HG02759 (cell line): ENCODE data around the gene SLC25A3.
"Not testable (repeated sequence)": the region's sequence is repeated elsewhere in the genome, so short reads cannot be mapped to it uniquely, and the experiment has no call there.

Source experiments
- ATAC-seq: cut with Tn5 transposase; IDR thresholded peaks from one replicate; pipeline ENCODE4 v1.9.1; 2021; ENCODE audit warnings: mild to moderate bottlenecking, moderate library complexity; ENCODE audit not compliant: unreplicated experiment

Gene SLC25A3

GRCh38 chr12:98594050-98594835 lies 757 bp downstream of the SLC25A3 start:
- peak; percentile 2 for ATAC-seq

DNA sequence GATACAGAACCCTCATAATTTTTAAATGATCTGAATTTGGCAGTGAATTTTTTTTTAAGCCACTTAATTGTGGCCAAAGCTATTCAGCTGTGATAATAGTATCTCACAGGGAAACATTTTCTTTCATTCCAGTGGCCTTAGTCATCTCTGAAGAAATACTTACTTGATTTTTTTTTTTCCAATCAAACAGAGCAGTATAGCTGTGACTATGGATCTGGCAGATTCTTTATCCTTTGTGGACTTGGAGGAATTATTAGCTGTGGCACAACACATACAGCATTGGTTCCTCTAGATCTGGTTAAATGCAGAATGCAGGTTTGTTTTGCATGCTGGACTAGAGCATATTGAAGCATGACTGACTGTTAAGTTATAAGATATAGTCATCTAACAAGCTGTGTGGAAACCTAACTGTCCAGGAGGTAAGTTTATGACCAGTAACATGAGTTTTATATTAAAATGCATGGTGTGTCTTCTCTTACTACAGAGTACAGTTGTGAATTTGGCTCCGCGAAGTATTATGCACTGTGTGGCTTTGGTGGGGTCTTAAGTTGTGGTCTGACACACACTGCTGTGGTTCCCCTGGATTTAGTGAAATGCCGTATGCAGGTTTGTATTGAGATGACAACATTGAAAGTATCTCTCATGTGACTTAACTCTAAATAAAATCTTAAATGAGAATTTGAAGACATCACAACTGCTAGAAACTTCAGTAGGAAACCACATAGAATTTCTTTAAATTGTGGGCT lies 1.9 kb downstream of the SLC25A3 start:
- no peak for ATAC-seq

DNA sequence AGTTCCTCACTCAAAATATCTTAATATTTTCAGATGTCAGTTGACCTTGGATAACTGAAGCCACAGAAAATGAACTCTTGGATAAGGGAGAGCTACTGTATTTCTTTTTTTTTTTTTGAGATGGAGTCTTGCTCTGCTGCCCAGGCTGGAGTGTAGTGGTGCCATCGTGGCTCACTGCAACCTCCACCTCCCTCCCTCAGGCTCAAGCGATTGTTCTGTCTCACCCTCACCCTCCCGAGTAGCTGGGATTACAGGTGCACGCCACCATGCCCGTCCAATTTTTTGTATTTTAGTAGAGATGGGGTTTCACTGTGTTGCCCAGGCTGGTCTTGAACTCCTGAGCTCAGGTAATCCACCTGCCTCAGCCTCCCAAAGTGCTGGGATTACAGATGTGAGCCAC lies 3.8 kb downstream of the SLC25A3 start:
- ATAC-seq: not testable (repeated sequence)

GRCh38 chr12:98601924-98602323 lies 8.4 kb downstream of the SLC25A3 start:
- no peak for ATAC-seq

DNA sequence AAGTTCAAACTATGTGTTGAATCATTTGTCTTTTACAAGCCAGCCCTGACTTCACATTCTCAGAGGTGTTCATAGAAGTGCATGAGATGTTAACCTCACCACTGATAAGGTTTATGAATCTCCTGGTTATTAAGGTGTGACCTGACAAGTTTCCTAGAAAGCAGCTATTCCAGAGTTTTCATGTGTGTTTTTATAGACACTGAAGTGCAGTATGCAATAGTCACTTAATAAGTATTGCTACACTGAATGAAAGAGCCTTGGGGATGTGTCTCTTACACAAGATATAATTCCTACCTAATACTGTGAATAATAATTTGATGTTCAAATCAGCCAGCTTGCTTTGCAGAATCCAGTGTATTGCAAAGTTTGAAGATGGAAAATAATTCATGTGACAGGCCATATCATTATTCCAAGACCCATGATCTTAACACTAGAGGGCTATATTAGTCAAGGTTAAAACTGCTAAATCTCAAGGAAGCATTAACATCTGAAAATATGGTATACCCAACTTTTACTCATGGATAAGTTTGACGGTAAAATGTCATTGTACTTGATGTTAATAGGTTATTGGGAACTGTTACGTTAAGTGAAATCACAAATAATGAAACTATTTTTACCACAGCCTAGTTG lies 13.0 kb downstream of the SLC25A3 start:
- no peak for ATAC-seq

- no peak for ATAC-seq
Measured at GRCh38 chr12:98610596-98610995, 17.1 kb downstream of the SLC25A3 start.

GRCh38 chr12:98612696-98613334 lies 19.3 kb downstream of the SLC25A3 start:
- ATAC-seq: peak; percentile 93

DNA sequence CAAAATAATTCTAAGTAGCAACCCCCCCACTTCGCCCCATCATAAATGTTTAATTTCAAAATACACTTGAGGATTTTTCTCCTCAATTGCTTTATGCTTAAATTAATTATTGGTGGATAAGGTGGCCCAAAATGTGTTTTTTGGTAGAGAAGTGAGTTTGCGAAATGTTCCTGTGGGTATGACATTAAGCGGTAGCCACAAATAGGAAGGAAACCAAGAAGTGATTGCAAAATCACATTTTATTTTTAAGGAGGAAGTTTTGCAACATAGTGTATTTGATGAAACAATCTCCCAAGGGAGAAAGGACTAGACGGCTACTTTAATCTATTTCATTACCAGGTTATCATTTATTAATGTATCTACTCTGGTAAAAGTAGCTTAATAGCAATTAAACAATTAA lies 25.5 kb downstream of the SLC25A3 start:
- no peak for ATAC-seq

GRCh38 chr12:98635657-98636323 lies 42.3 kb downstream of the SLC25A3 start:
- ATAC-seq: peak; percentile 84

DNA sequence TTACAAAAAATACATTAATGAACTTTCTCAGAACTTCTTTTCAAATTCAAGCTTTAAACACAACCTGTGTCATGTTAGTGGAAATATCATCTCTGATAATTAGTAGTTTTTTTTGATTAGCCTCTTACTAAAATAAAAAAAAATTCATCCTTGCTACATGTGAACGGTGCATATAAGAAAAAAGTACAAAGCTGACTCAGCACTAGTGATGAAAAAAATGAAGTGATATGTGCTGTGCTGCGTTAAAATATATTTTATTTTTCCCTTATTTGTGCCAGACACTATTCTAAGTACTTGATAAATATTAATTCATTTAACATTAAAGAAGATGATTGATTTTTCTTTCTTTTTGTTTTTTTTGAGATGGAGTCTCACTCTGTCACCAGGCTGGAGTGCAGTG lies 43.6 kb downstream of the SLC25A3 start:
- no peak for ATAC-seq

DNA sequence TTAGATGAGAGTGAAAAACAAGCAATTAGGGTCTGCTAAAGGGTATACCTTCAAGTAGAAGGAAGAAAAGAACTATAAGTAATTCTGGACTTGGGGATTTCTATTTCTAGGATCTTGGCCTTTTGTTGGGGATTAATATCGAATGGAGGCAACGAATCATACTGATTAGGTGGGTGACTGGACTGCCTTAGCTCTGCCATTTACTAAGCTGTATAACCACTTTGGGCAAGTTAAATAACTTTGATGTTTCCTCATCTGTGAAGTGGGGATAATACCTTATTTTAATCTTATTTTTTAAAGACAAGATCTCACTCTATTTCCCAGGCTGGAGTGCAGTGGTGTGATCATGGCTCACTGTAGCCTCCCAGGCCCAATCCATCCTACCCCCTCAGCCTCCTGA lies 44.5 kb downstream of the SLC25A3 start:
- ATAC-seq: no peak

- no peak for ATAC-seq
Measured at GRCh38 chr12:98639491-98639890, 46.0 kb downstream of the SLC25A3 start.

GRCh38 chr12:98642801-98643200 lies 49.3 kb downstream of the SLC25A3 start:
- ATAC-seq: not testable (repeated sequence)

DNA sequence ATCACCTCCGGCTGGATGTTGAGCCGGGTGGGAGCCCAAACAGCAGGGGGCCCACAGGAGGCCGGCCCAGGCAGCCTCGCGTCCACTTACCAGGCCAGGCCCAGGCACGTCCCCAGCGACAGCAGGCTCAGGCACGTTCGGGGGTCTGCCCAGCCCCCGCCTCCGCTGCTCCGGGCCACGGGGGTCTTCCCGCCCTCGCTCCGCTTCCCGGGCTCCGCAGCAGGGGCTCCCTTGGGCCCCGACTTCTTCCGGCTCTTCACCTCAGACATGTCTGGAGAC lies 50.9 kb downstream of the SLC25A3 start:
- ATAC-seq: peak; percentile 20

- ATAC-seq: peak; percentile 85
Measured at GRCh38 chr12:98644712-98645571, 51.5 kb downstream of the SLC25A3 start, which contains the start of the genes APAF1 and IKBIP. Gene APAF1 (plus strand): TSS chr12:98645290. CDS start chr12:98648360, 3,070 bp downstream. Gene IKBIP (minus strand): TSS chr12:98644788. CDS start chr12:98644701, 87 bp downstream.

DNA sequence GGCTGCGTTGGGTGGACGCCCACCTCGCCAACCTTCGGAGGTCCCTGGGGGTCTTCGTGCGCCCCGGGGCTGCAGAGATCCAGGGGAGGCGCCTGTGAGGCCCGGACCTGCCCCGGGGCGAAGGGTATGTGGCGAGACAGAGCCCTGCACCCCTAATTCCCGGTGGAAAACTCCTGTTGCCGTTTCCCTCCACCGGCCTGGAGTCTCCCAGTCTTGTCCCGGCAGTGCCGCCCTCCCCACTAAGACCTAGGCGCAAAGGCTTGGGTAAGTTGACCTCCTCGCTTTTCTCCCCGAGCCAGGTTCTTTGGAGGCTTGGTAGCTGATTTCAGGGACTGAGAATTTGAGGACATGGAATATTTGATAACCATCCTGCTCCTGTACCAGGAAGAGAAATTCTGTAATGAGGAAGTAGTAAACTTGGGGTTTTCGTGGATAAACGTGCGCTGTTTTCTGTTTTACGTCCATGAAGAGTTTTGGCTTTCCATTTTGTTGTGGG lies 52.1 kb downstream of the SLC25A3 start:
- peak; percentile 0 for ATAC-seq

DNA sequence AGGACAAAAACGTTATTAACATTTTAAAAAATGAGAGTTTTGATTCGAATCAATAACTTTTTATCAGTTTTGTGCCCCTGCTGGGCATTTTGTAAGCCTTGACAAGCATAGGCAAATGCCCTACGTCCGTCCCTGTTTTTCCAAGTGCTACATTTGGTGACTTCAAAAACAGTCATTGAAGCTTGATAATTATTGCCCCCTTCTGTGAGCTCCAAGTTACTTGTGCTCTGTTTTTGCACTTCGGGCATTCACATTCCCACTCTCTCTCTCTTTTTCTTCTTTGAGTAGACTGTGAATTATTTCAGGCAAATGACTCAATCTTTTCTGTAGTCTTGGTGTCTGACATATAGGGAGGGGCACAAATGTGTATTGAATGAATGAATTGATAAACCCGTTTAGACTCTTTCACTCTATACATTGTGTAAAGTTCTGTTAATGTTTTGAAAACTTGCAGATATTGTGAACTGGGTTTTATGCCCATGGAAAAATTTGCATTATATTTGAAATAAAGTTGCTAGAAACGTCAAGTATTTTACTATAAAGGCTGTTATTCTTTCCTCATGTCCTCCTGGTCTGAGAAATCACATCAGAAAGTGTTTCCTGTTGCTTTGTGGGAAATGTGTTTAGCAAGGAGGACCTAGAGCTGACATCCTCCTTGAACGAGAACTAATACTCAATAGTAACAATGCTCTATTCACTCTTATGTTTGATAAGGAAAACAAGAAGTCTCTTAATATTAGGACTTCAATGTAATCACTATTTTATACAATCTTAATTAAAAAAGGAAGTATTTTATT lies 53.0 kb downstream of the SLC25A3 start:
- no peak for ATAC-seq

DNA sequence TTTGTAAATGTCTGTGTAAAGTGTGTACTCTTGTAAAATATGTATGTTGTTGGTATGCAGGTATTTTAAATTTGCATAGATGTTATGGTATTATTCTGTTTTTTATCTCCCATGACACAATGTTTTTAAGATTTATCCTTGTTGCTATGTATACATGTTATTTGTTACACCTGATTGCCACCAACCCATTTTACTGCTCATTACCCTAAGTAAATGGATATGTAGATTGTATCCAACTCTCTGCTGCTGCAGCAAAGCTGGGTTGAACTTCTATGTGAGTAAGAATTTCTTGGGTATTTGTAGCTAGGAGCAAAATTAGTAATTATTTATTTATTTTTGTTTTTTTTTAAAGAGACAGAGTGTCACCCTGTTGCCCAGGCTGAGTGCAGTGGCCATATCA lies 57.8 kb downstream of the SLC25A3 start:
- no peak for ATAC-seq
